T-cell (primary cell): ENCODE measurements around the gene DHRS2. TPM values are rescaled to one million over a fixed set of nuclear protein-coding genes. Genes with fewer than 3 reads are reported as not detected.

Source experiments
- ATAC-seq, 4 experiments: fragments of 200-7000 bp in 3 of 4; fragments of 150-1000 bp in 1 of 4; cut with Tn5 transposase; replicated peaks in 1 of 4; 1 replicate in 3 of 4; 2 replicates in 1 of 4; pipeline ENCODE4 v1.10.0; 2021; ENCODE audit warnings: moderate library complexity in 3 of 4, mild to moderate bottlenecking in 2 of 4, moderate number of reproducible peaks in 1 of 4
- CTCF ChIA-PET, 2 donors: fragments of 300-600 bp; sonication (Branson Sonifier 250); formaldehyde crosslinking; loops; one replicate each; lab custom pipeline; 2022; ENCODE audit warnings: antibody characterized with exemption in 2 of 2; lab: Charles Lee
- POLR2A ChIA-PET, 2 donors: fragments of 300-600 bp; sonication (Branson Sonifier 250); formaldehyde crosslinking; loops; one replicate each; lab custom pipeline; 2022; ENCODE audit warnings: antibody characterized with exemption in 2 of 2; lab: Charles Lee
- DNase-seq, 35 experiments: peaks; one replicate each; pipeline versions ENCODE4 v3.0.0 to v3.0.0-alpha.2; 2013 to 2023
- H3K27ac ChIP-seq: one replicate; pipeline ENCODE4 v1.5.1; 2013; ENCODE audit warnings: low read length
- H3K27me3 ChIP-seq, 2 experiments: replicated peaks in 1 of 2; 1 replicate in 1 of 2; 2 replicates in 1 of 2; pipeline versions ENCODE4 v1.6.1 to v1.7.0; 2013; ENCODE audit warnings: low read length in 1 of 2, mixed read lengths in 1 of 2; ENCODE audit not compliant: control insufficient read depth in 2 of 2, insufficient read depth in 2 of 2; ENCODE audit errors: extremely low read depth in 1 of 2
- H3K36me3 ChIP-seq, 2 donors: 1 replicate in 1 of 2; 2 replicates in 1 of 2; pipeline versions ENCODE4 v1.6.1 to v1.7.0; 2013; ENCODE audit warnings: low read length in 1 of 2; ENCODE audit not compliant: control insufficient read depth in 2 of 2, insufficient read depth in 1 of 2; ENCODE audit errors: extremely low read depth in 1 of 2
- H3K4me1 ChIP-seq, 2 experiments: 1 replicate in 1 of 2; 2 replicates in 1 of 2; pipeline versions ENCODE4 v1.6.1 to v1.7.0; 2013; ENCODE audit warnings: low read length in 2 of 2, mixed read lengths in 1 of 2; ENCODE audit not compliant: insufficient read depth in 2 of 2, control insufficient read depth in 1 of 2; ENCODE audit errors: extremely low read depth in 1 of 2
- H3K4me3 ChIP-seq, 2 donors: 1 replicate in 1 of 2; 2 replicates in 1 of 2; pipeline versions ENCODE4 v1.5.1 to v1.7.0; 2013; ENCODE audit warnings: mild to moderate bottlenecking in 2 of 2, low read length in 1 of 2, moderate library complexity in 1 of 2; ENCODE audit not compliant: control insufficient read depth in 1 of 2; ENCODE audit errors: extremely low read depth in 1 of 2
- H3K9me3 ChIP-seq: 2 replicates; pipeline ENCODE4 v1.7.0; 2013
- H3K27ac Mint-ChIP-seq, 2 donors: one replicate each; pipeline ENCODE4 v1.8.0; 2020 to 2021; ENCODE audit warnings: mild to moderate bottlenecking in 2 of 2, mixed read lengths in 2 of 2
- H3K27me3 Mint-ChIP-seq, 2 donors: one replicate each; pipeline ENCODE4 v1.8.0; 2021 to 2022; ENCODE audit warnings: mixed read lengths in 2 of 2
- H3K36me3 Mint-ChIP-seq: one replicate; pipeline ENCODE4 v1.8.0; 2021; ENCODE audit warnings: mixed read lengths
- H3K4me1 Mint-ChIP-seq, 3 donors: one replicate each; pipeline ENCODE4 v1.8.0; 2020 to 2022; ENCODE audit warnings: mixed read lengths in 3 of 3, mild to moderate bottlenecking in 1 of 3
- H3K4me3 Mint-ChIP-seq, 3 donors: one replicate each; pipeline ENCODE4 v1.8.0; 2020 to 2022; ENCODE audit warnings: mild to moderate bottlenecking in 3 of 3, mixed read lengths in 3 of 3, moderate library complexity in 3 of 3
- H3K9me3 Mint-ChIP-seq, 3 donors: one replicate each; pipeline ENCODE4 v1.8.0; 2020 to 2022; ENCODE audit warnings: mixed read lengths in 3 of 3
- WGBS: methylation state at CpG from one replicate; pipeline ENCODE4 v1.1.5; 2013; ENCODE audit warnings: missing lambda C conversion rate; ENCODE audit not compliant: insufficient coverage; 5-methylcytosine and 5-hydroxymethylcytosine counted together
- total RNA-seq, 35 experiments: library from RNA in 6 of 35; stranded (reverse) in 6 of 35; fragments of 120-200 nt in 1 of 35; gene quantifications; one replicate each; pipeline versions ENCODE4 v1.2.1 to v1.2.4 and lab custom pipeline; 2013 to 2026

DHRS2 gene
- total RNA-seq, 5 donors from 2014 or later (not counting 1 experiment from before 2014, with no cell fraction given): 0.19 to 0.82 (median 0.52) TPM; not detected in 1

- Mint-ChIP-seq H3K4me1 (no peaks in the 10 kb centered on the region), H3K27me3 (peaks cover 4 to 11% of the 10 kb centered on the region in 2 donors), H3K4me3 (no peak overlapping the region), H3K9me3 (peaks cover 11 to 13% (median 12%) of the 10 kb centered on the region in 3 donors), H3K27ac (no peak overlapping the region), H3K36me3 (peaks cover 7% of the 10 kb centered on the region)
- 89% methylated on average over 1 of the region's 4 CpGs for WGBS
- Histone ChIP-seq H3K27me3 (peaks cover 0 to 3% of the 10 kb centered on the region in 2 experiments), H3K27ac (no peak overlapping the region), H3K36me3 (no peaks in the 10 kb centered on the region), H3K4me1 (no peaks in the 10 kb centered on the region), H3K4me3 (no peak overlapping the region), H3K9me3 (peaks cover 3% of the 10 kb centered on the region)
- ChIA-PET CTCF (no interaction called here), POLR2A (no interaction called here)
- DNase-seq (no peak), ATAC-seq (no peak)
These were observed 14.0 kb upstream of the DHRS2 start for GRCh38 chr14:23621932-23622730.

- Mint-ChIP-seq H3K27ac (no peak overlapping the region), H3K27me3 (peaks cover 4 to 11% of the 10 kb centered on the region in 2 donors), H3K9me3 (peaks cover 11 to 13% (median 12%) of the 10 kb centered on the region in 3 donors), H3K36me3 (peaks cover 7% of the 10 kb centered on the region), H3K4me3 (no peak overlapping the region), H3K4me1 (no peaks in the 10 kb centered on the region)
- Histone ChIP-seq H3K4me1 (no peaks in the 10 kb centered on the region), H3K27me3 (peaks cover 0 to 3% of the 10 kb centered on the region in 2 experiments), H3K9me3 (peaks cover 3% of the 10 kb centered on the region), H3K36me3 (no peaks in the 10 kb centered on the region), H3K27ac (no peak overlapping the region), H3K4me3 (no peak overlapping the region)
- WGBS: 86% methylated on average over 1 of the region's 4 CpGs
- ChIA-PET POLR2A (no interaction called here), CTCF (interaction anchor here in 1 of 2 donors (0.5 kb wide), 1 partner anchor 744 kb away, joined by 3 read pairs; no protein-coding TSS in a partner anchor)
- ATAC-seq (no peak), DNase-seq (no peak)
These were observed 13.2 kb upstream of the DHRS2 start for GRCh38 chr14:23622990-23623389.

- no peak for DNase-seq
- Mint-ChIP-seq H3K9me3 (peaks cover 11 to 13% (median 12%) of the 10 kb centered on the region in 3 donors), H3K4me1 (no peaks in the 10 kb centered on the region), H3K27me3 (peaks cover 4 to 9% of the 10 kb centered on the region in 2 donors), H3K36me3 (peaks cover 7% of the 10 kb centered on the region), H3K4me3 (no peak overlapping the region), H3K27ac (no peak overlapping the region)
- ChIA-PET POLR2A (no interaction called here), CTCF (no interaction called here)
- Histone ChIP-seq H3K27ac (no peak overlapping the region), H3K9me3 (peaks cover 3% of the 10 kb centered on the region), H3K4me1 (no peaks in the 10 kb centered on the region), H3K4me3 (no peak overlapping the region), H3K27me3 (peaks cover 0 to 3% of the 10 kb centered on the region in 2 experiments), H3K36me3 (no peaks in the 10 kb centered on the region)
- no peak for ATAC-seq
These were observed 12.2 kb upstream of the DHRS2 start for GRCh38 chr14:23623962-23624361.

GRCh38 chr14:23624830-23625404, 11.2 kb upstream of the DHRS2 start:
- H3K36me3 ChIP-seq: no peaks in the 10 kb centered on the region
- H3K27ac ChIP-seq: no peak overlapping the region
- no peak overlapping the region for H3K4me3 ChIP-seq
- DNase-seq: no peak
- CTCF ChIA-PET: no interaction called here
- no peaks in the 10 kb centered on the region for H3K4me1 ChIP-seq
- peaks cover 3% of the 10 kb centered on the region for H3K9me3 ChIP-seq
- Mint-ChIP-seq H3K27ac (no peak overlapping the region), H3K36me3 (peaks cover 7% of the 10 kb centered on the region), H3K4me1 (no peaks in the 10 kb centered on the region), H3K9me3 (peaks cover 11 to 13% (median 12%) of the 10 kb centered on the region in 3 donors), H3K4me3 (no peak overlapping the region), H3K27me3 (peaks cover 4 to 8% of the 10 kb centered on the region in 2 donors)
- 100% methylated on average over 1 of the region's 3 CpGs for WGBS
- H3K27me3 ChIP-seq: peaks cover 0 to 3% of the 10 kb centered on the region in 2 experiments
- POLR2A ChIA-PET: no interaction called here
- no peak for ATAC-seq

GRCh38 chr14:23626946-23627345, 9.2 kb upstream of the DHRS2 start:
- no peak overlapping the region for H3K4me3 Mint-ChIP-seq
- DNase-seq: no peak
- no peak for ATAC-seq
- ChIA-PET POLR2A (interaction anchor here in 1 of 2 donors (0.6 to 0.7 kb wide), 2 partner anchors 50 to 480 kb away, joined by 3 read pairs; no protein-coding TSS in a partner anchor), CTCF (no interaction called here)
- peaks cover 0 to 6% of the 10 kb centered on the region in 2 donors for H3K27me3 Mint-ChIP-seq
- no peak overlapping the region for H3K27ac Mint-ChIP-seq
- peaks cover 7% of the 10 kb centered on the region for H3K36me3 Mint-ChIP-seq
- no peaks in the 10 kb centered on the region for H3K36me3 ChIP-seq
- peaks cover 3% of the 10 kb centered on the region for H3K9me3 ChIP-seq
- no peak overlapping the region for H3K4me3 ChIP-seq
- H3K9me3 Mint-ChIP-seq: peaks cover 11 to 13% (median 12%) of the 10 kb centered on the region in 3 donors
- peaks cover 0 to 3% of the 10 kb centered on the region in 2 experiments for H3K27me3 ChIP-seq
- no peak overlapping the region for H3K27ac ChIP-seq
- peaks cover 1 to 6% (median 4%) of the 10 kb centered on the region in 3 donors for H3K4me1 Mint-ChIP-seq
- peaks cover 0 to 5% of the 10 kb centered on the region in 2 experiments for H3K4me1 ChIP-seq

- peaks cover 0 to 3% of the 10 kb centered on the region in 2 experiments for H3K27me3 ChIP-seq
- H3K27ac ChIP-seq: no peak overlapping the region
- Mint-ChIP-seq H3K4me1 (peaks cover 7 to 11% (median 9%) of the 10 kb centered on the region in 3 donors), H3K4me3 (no peak overlapping the region), H3K27me3 (peaks cover 0 to 5% of the 10 kb centered on the region in 2 donors), H3K9me3 (peaks cover 11 to 13% (median 12%) of the 10 kb centered on the region in 3 donors), H3K27ac (no peak overlapping the region), H3K36me3 (peaks cover 7% of the 10 kb centered on the region)
- no peaks in the 10 kb centered on the region for H3K36me3 ChIP-seq
- ATAC-seq (no peak), DNase-seq (no peak)
- 84% methylated on average over 4 of the region's 6 CpGs for WGBS
- peaks cover 3% of the 10 kb centered on the region for H3K9me3 ChIP-seq
- ChIA-PET POLR2A (no interaction called here), CTCF (no interaction called here)
- no peak overlapping the region for H3K4me3 ChIP-seq
- H3K4me1 ChIP-seq: peaks cover 0 to 9% of the 10 kb centered on the region in 2 experiments
These were observed 8.2 kb upstream of the DHRS2 start for GRCh38 chr14:23627961-23628360.
